Fibroblast of mammary gland (primary cell): Measurements from ENCODE around the gene PINLYP.

ENCODE experiments used
- DNase-seq: peaks from one replicate; pipeline ENCODE4 v3.0.0-alpha.2; 2010; ENCODE audit warnings: low read depth
- H3K4me3 ChIP-seq: 2 replicates; pipeline ENCODE4 v1.5.1; 2011; ENCODE audit warnings: low read depth, mild to moderate bottlenecking, low read length, moderate library complexity; ENCODE audit not compliant: control insufficient read depth
- TF ChIP-seq, protein P1 (sequence below): conservative IDR thresholded peaks from 2 replicates; pipeline ENCODE4 v1.5.1; 2011; ENCODE audit warnings: low read depth, low read length, inconsistent platforms; ENCODE audit not compliant: control insufficient read depth, insufficient read depth

The PINLYP gene

DNA sequence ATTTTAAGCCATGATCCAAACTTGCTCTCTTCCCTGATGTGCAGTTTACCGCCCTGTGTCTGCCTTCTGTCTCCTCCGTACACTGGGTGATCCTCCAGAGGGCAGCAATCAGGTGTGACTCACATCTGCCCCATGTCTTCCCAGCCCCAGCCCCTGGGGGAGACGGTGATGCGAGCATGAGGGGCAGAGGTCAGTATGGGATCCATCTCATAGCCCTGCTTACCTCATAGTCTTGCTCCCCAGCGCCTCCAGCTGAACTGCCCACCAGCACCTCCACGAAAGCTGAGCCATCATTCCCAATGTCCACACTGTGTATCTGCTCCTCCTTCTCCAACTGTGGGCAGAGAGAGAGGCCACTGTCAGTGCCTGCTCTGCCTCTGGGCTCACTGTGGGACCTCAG, 14.9 kb upstream of the PINLYP start:
- no peak overlapping the region for H3K4me3 ChIP-seq
- TF ChIP-seq, protein P1, sequence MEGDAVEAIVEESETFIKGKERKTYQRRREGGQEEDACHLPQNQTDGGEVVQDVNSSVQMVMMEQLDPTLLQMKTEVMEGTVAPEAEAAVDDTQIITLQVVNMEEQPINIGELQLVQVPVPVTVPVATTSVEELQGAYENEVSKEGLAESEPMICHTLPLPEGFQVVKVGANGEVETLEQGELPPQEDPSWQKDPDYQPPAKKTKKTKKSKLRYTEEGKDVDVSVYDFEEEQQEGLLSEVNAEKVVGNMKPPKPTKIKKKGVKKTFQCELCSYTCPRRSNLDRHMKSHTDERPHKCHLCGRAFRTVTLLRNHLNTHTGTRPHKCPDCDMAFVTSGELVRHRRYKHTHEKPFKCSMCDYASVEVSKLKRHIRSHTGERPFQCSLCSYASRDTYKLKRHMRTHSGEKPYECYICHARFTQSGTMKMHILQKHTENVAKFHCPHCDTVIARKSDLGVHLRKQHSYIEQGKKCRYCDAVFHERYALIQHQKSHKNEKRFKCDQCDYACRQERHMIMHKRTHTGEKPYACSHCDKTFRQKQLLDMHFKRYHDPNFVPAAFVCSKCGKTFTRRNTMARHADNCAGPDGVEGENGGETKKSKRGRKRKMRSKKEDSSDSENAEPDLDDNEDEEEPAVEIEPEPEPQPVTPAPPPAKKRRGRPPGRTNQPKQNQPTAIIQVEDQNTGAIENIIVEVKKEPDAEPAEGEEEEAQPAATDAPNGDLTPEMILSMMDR, result peak; percentile 27
- peak; percentile 76 for DNase-seq

DNA sequence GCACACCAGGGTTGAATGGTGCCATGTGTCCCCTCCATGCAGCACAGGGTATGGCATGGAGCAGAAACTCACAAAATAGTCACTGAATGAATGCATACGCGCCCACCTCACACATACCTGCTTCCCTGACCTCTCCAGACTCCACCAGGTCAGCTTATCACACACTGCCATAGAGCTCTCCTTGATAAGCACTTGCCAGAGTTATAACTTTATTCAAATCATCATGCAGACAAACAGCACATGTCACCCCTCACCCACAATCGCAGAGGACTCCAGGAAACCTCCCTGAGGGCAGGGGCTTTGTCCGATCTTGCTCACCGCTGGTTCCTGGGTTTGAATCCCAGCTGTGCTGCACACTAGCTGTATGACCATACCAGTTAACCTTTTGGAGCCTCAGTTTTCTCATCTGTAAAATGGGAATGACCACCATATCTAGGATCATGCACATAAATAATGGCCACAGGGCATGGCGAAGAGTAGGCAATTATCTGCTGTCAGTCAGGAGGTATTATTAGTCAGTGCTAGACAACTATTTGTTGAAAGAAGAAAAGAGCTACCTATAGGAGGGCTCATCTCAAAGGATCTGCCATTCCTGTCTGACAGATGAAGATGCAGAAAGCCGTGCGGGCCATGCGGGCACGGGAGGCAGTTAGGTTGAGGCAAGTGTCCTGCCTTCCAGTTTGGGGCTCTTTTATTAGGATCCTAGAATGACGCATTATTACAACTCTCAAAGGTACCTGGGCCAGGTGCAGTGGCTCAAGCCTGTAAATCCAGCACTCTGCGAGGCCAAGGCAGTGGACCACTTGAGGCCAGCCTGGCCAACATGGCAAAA, 14.2 kb upstream of the PINLYP start:
- H3K4me3 ChIP-seq, result no peak overlapping the region
- TF ChIP-seq, protein P1, result no peak
- DNase-seq, result no peak

DNA sequence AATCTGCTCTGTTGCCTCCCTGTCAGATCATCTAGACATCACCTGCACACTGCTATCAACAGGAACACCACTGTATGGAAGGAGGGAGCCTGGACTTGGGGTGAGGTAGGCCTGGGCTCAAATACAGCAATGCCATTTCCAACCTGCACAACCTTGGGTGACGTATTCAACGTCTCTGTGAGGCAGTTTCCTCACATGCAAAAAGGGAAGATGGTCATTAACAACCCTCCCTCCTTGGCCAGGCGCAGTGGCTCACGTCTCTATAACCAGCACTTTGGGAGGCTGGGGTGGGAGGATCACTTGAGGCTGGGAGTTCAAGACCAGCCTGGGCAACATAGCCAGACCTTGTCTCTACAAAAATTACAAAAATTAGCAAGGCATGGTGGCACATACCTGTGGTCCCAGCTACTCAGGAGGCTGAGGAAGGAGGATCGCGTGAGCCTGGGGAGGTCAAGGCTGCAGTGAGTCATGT, 13.3 kb upstream of the PINLYP start:
- TF ChIP-seq, protein P1, result no peak
- H3K4me3 ChIP-seq, result no peak overlapping the region
- DNase-seq, result no peak

DNA sequence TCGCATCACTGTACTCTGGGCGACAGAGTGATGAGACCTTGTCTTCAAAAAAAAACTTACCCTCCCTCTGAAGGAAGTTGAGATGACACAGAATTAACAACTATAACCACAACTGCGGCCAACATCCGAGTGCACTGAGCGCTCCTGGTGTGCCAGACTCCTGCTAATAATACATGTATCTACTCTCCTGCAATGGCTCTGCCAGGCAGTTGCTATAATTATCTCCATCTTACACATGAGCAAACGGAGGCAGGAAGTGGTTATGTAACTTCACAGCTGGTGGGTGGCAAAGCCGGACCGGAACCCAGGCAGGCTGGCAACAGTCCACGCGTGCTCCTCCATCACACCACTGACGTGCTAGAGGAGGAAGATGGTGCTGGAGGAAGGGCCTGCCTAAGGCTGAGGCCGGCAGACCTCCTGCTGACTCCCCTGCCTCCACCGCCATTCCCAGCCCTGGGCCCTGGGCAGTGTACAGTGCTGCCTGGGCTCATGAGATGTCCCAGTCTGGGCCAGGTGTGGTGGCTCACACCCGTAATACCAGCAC, 12.8 kb upstream of the PINLYP start:
- no peak overlapping the region for H3K4me3 ChIP-seq
- TF ChIP-seq, protein P1, result no peak
- peak; percentile 78 for DNase-seq

DNA sequence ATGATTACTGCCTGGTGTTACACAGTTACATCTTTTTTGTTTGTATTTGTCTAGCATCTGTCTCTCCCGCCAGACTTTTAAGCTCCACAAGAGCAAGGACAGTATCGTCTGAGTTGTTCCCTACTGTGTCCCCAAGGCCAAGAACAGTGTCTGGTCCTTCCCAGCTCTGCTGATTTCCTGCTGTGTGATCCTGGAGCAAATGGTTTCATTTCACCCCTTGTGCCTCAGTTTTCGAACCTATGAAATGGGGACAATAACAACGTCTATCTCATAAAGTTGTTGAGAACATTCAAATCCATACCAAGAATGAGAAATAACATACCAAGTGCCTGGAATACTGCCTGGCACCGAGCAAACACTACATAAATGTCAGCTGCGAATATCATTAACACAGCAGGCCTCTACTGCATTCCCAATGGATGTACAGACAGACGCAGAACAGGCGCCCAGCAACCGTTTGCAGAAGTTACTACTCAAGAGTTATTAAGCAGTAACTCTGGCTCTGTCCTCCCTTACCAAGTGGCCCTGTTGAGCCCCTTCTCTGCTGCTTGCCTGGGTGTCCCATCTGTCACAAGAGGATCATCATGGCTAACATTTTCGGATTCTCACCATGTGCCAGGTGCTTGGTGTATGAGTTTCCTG, 11.7 kb upstream of the PINLYP start:
- H3K4me3 ChIP-seq, result no peak overlapping the region
- DNase-seq, result no peak
- TF ChIP-seq, protein P1, result no peak

GRCh38 chr19:43564800-43565199, 10.8 kb upstream of the PINLYP start:
- TF ChIP-seq, protein P1, result no peak
- DNase-seq, result no peak
- H3K4me3 ChIP-seq, result no peak overlapping the region
